Measurements from ENCODE around the gene GOLGA8B. TPM values are rescaled to one million over a fixed set of nuclear protein-coding genes. Genes with fewer than 3 reads are reported as not detected.
"Not testable (repeated sequence)": the region's sequence is repeated elsewhere in the genome, so short reads cannot be mapped to it uniquely, and the experiment has no call there.

Gene GOLGA8B
- 10 to 100 TPM; 24.3 to 38.7 TPM for total RNA-seq
- long read RNA-seq, partial matches to known transcripts: 2 of 3 reads
- long read RNA-seq, other reads (novel, unspliced or antisense): 1 of 3 reads

- ATAC-seq: peak; percentile 92
- DNase-seq: peak; percentile 72 to 75
- intact Hi-C loops (cut with DNase I, micrococcal nuclease): no loop called here
Observed at GRCh38 chr15:34583399-34584329, at the start of gene GOLGA8B. Gene GOLGA8B (minus strand): TSS chr15:34583651. CDS start chr15:34535912, 47,739 bp downstream.

- intact Hi-C loops (cut with DNase I, micrococcal nuclease); DNase-seq; ATAC-seq: not testable (repeated sequence)
Observed at GRCh38 chr15:34633165-34633564, 49.7 kb upstream of the GOLGA8B start.

GRCh38 chr15:34628577-34629152 is 45.2 kb upstream of the GOLGA8B start:
- ATAC-seq: no peak
- intact Hi-C loops (cut with DNase I, micrococcal nuclease): no loop called here

GRCh38 chr15:34625007-34625406 is 41.6 kb upstream of the GOLGA8B start:
- ATAC-seq (no peak), DNase-seq (no peak)
- intact Hi-C loops (cut with DNase I, micrococcal nuclease): no loop called here

More at GRCh38 chr15:34628577-34629152, 45.2 kb upstream of the GOLGA8B start:
- DNase-seq: no peak

GRCh38 chr15:34621675-34622074 is 38.2 kb upstream of the GOLGA8B start:
- no peak for ATAC-seq
- intact Hi-C loops (cut with DNase I, micrococcal nuclease): no loop called here
- DNase-seq: no peak

- DNase-seq: no peak
- intact Hi-C loops (cut with DNase I, micrococcal nuclease): no loop called here
- no peak for ATAC-seq
Observed at GRCh38 chr15:34620814-34621213, 37.4 kb upstream of the GOLGA8B start.

- ATAC-seq: no peak
- intact Hi-C loops (cut with DNase I, micrococcal nuclease): no loop called here
- DNase-seq: no peak
Observed at GRCh38 chr15:34620142-34620541, 36.7 kb upstream of the GOLGA8B start.

GRCh38 chr15:34619151-34619550 is 35.7 kb upstream of the GOLGA8B start:
- ATAC-seq: no peak
- no peak for DNase-seq
- intact Hi-C loops (cut with DNase I, micrococcal nuclease): loop anchor here in 1 of 2 donors (5.0 kb wide), 1 partner anchor 298 kb away; no protein-coding TSS in a partner anchor

- DNase-seq (no peak), ATAC-seq (no peak)
- intact Hi-C loops (cut with DNase I, micrococcal nuclease): loop anchor here in 1 of 2 donors (5.0 kb wide), 1 partner anchor 299 kb away; no protein-coding TSS in a partner anchor
Observed at GRCh38 chr15:34618073-34618472, 34.6 kb upstream of the GOLGA8B start.

GRCh38 chr15:34616613-34617012 is 33.2 kb upstream of the GOLGA8B start:
- DNase-seq: no peak
- intact Hi-C loops (cut with DNase I, micrococcal nuclease): loop anchor here in 1 of 2 donors (5.0 kb wide), 1 partner anchor 301 kb away; no protein-coding TSS in a partner anchor
- ATAC-seq: no peak

- intact Hi-C loops (cut with DNase I, micrococcal nuclease): no loop called here
- DNase-seq: no peak
Observed at GRCh38 chr15:34613997-34614396, 30.5 kb upstream of the GOLGA8B start.

GRCh38 chr15:34613301-34613700 is 29.9 kb upstream of the GOLGA8B start:
- intact Hi-C loops (cut with DNase I, micrococcal nuclease): no loop called here
- DNase-seq (no peak), ATAC-seq (no peak)

More at GRCh38 chr15:34613997-34614396, 30.5 kb upstream of the GOLGA8B start:
- ATAC-seq: no peak

- intact Hi-C loops (cut with DNase I, micrococcal nuclease): no loop called here
- no peak for ATAC-seq
Observed at GRCh38 chr15:34610354-34610753, 26.9 kb upstream of the GOLGA8B start.

GRCh38 chr15:34609102-34610057 is 25.9 kb upstream of the GOLGA8B start:
- DNase-seq (no peak), ATAC-seq (no peak)
- intact Hi-C loops (cut with DNase I, micrococcal nuclease): no loop called here

More at GRCh38 chr15:34610354-34610753, 26.9 kb upstream of the GOLGA8B start:
- no peak for DNase-seq

- ATAC-seq: no peak
- intact Hi-C loops (cut with DNase I, micrococcal nuclease): no loop called here
Observed at GRCh38 chr15:34608517-34608916, 25.1 kb upstream of the GOLGA8B start.

GRCh38 chr15:34607832-34608231 is 24.4 kb upstream of the GOLGA8B start:
- no peak for DNase-seq
- no peak for ATAC-seq
- intact Hi-C loops (cut with DNase I, micrococcal nuclease): no loop called here

More at GRCh38 chr15:34608517-34608916, 25.1 kb upstream of the GOLGA8B start:
- DNase-seq: no peak

- no peak for DNase-seq
- intact Hi-C loops (cut with DNase I, micrococcal nuclease): no loop called here
- ATAC-seq: no peak
Observed at GRCh38 chr15:34606545-34606944, 23.1 kb upstream of the GOLGA8B start.

GRCh38 chr15:34606131-34606530 is 22.7 kb upstream of the GOLGA8B start:
- DNase-seq: no peak
- intact Hi-C loops (cut with DNase I, micrococcal nuclease): no loop called here

GRCh38 chr15:34603095-34603494 is 19.6 kb upstream of the GOLGA8B start:
- intact Hi-C loops (cut with DNase I, micrococcal nuclease): no loop called here
- DNase-seq (no peak), ATAC-seq (no peak)

More at GRCh38 chr15:34606131-34606530, 22.7 kb upstream of the GOLGA8B start:
- no peak for ATAC-seq
